HG03521 (cell line): ENCODE results near the gene EPDR1.

Source experiments
- ATAC-seq: cut with Tn5 transposase; IDR thresholded peaks from one replicate; pipeline ENCODE4 v1.9.1; 2021; ENCODE audit warnings: mild to moderate bottlenecking, moderate library complexity; ENCODE audit not compliant: unreplicated experiment

The EPDR1 gene

DNA sequence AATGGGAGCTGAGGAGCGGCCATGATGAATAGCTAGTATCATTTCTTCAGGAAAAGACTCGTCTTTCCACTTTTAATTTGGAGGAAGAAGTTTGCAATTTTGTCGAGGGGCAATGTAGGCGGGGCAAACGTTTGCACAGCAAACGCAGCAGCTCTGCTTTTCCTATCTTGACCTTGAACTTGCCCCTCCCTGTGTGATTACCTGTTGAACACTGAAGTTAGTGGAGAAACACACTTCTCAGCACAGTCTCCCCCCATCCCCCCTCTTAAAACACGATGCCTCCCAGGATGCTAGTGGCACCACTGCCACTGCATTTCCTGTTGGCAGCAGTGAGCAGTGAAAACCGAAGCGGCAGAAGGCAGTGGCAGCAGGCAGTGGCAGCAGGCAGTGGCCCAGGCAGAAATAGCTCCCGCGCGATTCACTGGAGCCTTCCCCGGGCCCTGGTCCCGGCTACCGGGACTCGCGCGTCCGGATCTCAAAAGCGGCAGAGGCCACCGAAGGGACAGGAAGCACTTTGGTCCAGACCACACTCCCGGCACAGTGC, at the start of gene EPDR1:
Gene EPDR1, plus strand, starts transcription at position 336 of the 544 bp plus-strand sequence. CDS start 300 bp downstream, outside the sequence.
- ATAC-seq: no peak

DNA sequence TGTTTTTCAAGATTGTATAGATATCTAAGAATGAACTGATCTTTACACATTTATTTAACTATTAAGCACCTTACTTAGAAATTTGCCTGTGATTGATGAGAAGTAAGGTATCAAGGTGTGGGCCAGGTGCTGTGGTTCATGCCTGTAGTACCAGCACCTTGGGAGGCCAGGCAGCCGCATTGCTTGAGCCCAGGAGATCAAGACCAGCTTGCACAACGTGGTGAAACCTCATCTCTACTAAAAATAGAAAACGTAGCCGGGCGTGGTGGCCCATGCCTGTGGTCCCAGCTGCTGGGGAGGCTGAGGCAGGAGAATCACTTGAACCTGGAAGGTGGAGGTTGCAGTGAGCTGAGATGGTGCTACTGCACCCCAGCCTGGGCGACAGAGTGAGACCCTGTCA, 38.4 kb upstream of the EPDR1 start:
- ATAC-seq: no peak

DNA sequence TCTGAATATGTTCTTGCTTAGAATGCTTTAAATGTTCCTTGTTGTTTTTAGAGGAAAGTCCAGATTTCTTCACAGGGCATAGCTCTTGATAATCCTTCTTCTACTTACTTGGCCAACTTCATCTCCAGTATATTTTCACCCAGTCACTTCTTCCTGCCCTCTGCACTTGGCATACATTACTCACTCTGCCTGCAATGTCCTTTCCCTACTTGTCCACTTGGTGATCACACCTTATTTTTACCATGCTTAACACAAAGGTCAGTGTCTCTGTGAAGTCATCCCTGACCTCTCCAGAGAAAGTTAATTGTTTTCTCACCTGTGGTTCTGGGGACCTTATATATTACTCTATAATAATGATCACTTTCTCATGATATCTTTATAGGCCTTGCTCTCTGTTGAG, 27.1 kb upstream of the EPDR1 start:
- ATAC-seq: no peak

DNA sequence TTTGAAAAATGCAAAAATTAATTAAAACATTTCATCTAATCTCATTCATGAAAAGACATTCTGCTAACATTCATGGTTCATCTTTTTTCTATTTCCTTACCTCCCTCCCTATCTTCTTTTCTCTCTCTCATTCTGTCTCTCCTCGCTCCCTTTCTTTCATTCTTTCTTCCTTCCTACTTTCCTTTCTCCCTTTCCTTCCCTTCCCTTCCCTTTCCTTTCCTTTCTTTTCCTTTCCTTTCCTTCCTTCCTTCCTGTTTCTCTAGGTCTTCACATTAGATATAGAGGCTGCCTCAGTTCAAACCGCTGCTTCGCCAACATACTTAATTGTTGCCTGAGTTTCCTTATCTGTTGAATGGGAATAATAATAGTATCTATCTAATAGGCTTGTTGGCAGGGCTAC, 25.8 kb upstream of the EPDR1 start:
- no peak for ATAC-seq

DNA sequence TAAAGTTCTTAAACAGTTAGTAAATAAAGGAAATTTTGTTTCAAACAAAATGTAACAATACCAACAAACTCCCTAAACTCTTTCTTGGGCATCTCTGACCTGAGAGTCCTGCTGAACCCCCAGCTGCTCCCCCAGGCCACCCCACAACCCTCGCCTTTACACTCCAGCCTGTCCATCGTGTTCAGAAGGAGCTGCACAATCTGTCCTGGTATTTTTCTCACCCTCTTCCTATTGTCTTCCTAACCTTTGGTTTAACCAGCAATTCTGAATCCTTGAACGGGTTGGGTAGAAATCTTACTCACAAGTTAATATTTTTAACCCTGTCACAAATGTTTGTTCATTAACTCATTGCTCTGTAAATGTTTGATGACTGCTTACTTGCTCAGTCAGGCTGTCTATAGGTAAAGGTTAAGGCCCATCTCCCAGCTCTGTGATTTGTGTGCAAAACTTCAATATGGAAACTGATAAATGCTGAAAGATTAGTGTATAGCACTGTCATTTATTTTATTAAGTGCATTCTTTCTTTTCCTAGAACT, 20.7 kb upstream of the EPDR1 start:
- ATAC-seq: no peak

DNA sequence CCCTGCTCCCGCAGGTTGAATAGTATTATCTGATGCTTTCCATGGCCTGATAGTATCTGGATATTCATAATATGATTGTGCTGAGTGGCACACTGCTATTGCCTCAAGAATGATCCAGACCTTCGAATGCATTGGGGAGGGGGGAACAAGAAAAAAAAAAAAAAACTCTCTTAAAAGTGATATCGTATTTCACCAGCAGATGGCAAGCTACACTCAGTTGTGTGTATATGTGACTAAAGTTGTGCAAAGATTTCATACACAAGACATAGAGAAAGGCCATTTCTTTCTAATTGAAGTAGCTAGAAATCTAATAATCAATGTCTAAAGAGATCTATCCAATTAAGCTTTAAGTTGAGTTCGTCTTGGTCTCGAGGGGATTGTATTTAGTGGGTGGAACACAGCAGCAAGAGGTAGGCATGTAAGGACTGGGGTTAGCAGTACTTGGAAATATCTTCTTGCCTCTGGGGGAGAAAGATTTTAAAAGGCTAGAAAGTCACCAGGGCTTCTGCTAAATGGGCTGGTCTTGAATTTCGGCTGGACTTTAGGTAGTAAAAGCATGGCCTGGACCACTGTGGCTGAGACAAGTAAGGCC, 19.1 kb upstream of the EPDR1 start:
- no peak for ATAC-seq

DNA sequence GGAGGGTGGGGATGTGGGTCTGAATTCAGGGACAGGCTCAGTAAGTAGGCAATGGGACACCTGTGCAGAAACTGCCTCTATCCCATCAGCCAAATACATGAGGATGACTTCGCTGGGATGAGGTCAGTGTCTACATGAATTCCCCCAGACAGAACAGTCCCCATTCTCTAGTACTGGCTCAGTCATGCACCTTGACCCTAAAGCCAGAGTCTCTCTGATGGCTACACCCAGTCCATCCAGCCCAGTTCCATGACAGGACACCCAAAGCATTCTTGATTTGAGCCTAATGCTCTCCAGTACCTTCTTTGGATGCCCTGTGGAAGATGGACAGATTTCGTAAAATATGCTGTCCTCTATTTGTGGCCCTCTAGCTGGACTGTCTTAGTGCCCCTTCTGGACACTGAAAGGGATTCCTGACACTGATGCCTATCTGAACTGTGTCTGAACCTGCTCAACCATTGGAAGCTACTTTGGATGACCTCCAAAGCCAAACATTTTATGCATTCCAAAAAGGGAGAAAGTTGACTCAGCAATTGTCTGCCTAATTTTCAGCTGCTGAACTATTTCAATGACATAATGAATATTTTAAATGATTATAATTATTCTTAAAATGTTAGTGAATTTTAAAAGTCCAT, 18.4 kb upstream of the EPDR1 start:
- no peak for ATAC-seq

DNA sequence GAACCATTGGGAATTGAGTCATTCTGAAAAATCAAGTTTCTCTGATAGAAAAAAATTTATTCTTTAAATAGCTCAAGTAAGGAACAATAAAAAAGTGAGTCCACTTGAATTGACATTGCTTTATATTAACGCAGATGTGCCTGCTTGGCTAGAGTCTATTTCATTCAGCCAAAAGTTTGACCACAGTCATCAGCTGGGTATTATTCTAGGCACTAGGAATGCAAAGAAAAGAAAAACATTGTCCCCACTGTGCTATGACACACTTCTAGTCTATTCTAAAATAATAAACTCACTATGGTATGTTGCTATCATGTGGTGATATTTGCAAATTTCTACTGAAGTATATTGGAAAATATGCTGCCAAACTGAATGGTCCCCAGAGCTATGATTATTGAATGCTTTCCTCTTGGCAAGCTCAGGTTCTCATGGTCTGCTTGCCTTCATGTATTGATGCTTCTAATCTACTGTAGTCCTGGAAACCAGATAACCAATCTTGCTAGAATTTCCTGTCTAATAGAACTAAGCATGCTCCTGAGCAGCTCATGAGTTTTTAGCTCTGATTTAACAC, 12.1 kb upstream of the EPDR1 start:
- no peak for ATAC-seq

DNA sequence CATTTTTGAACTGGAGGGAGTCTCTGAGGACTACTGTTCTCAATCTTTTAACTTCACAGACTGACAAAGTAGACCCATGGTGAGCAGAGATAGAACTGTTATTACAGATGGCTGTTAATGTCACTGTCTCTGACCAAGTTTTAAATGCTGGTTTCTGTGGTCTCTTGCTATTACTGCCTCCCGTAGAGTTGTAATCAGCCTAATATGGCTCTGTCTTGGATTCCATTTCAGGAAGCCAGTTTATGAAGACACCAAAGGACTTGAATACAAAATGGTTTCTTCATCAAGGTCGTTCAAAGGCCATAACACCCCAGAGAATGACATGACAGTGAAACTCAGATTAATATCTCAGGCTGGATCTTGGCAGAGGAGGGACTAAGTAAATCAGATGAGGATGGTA, 7.7 kb upstream of the EPDR1 start:
- no peak for ATAC-seq

DNA sequence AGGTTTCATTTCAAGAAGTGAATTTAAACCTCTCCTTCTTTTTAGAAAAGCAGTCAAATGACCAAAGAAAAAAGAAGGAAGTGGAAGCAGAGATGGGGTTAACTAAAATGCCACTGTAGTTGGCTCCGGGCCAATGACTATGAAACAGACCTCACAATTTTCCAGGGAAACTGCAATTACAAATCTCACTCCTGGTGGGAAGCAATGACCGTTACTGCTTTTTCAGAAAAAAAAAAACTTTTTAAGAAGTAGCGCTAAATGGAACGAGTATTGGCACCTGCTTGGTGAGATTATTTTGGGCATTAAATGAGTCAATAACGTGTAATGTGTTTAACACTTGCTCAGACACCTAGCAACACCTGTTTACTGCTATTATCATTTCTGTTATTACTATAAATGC, 5.0 kb upstream of the EPDR1 start:
- no peak for ATAC-seq

DNA sequence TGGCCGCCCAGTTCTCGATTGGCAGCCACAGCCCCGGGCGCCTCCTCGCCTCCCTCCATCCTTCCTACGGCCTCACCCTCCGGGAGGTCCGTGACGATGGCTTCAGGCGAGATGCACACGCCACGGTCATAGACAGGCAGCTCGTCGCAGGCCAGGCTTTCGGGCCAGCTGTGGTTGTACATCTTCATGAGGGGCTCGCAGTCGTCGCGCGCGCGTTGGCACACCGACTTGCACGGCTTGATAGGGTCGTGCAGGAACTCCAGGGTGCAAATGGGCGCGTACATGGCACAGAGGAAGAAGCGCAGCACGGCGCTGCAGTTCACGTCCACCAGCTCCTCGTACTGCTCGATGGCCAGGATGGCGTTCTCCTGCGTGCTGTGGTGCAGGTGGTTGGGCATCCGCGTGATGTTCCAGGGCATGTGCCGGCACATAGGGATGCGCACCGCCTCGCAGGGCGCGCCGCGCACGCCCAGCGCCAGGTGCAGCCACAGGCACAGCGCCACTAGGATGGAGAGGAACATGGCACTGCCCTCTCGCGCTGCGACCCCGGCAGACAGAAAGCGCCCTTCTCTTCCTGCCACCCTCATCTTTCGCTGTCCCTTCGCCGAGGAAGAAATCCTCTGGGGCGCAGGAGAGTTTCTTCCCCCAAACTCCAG, 4.3 kb upstream of the EPDR1 start:
- no peak for ATAC-seq

DNA sequence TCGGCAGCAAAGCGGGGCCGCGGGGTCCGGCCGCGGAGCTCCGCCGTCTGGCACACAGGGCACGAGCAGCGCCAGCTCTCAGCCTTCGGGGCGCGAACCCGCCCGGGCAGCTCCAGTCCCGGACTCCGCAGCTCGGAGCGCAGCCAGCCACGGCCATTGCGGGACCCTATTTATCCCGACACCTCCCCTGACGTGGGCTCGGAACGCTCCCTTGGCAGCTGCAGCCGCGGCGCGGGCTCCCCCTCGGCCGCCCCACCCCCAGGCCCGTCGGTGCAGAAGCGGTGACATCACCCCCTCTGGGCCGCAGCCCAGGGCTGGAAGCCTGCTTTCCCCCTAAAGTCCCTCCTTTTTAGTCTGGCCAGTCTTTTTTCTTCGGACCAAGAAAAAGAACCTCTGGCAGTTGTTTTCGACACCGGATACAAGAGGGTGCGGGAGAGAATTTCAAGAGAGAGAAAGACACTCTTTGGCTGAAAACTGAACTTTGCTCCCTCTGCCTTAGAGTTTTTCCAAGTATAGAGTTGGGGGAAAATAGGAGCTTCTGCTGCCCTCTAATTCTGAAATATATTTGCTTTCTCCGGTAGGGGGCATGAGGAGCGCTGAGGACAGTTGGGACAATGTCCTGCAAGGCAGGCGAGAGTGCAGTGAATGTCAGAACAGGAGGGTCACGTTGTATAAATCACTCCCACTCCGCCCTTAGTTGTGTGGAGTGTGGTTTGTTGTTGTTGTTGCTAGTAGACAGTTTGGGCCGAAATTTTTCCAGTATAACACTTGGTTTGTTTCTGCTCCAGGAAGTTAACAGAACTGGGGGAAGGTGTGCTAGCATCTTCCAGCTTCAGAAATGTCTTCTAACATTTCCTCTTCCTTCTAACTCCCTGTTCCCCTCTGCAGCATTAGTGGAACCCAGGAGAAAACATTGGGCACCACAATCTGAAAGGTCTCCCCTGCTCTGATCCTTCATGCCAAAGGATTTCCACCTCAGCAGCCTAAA, 3.5 kb upstream of the EPDR1 start, which contains the start of gene SFRP4:
Gene SFRP4, minus strand, starts transcription at position 145 of the 988 bp plus-strand sequence. CDS start 280 bp downstream, outside the sequence.
- ATAC-seq: no peak

DNA sequence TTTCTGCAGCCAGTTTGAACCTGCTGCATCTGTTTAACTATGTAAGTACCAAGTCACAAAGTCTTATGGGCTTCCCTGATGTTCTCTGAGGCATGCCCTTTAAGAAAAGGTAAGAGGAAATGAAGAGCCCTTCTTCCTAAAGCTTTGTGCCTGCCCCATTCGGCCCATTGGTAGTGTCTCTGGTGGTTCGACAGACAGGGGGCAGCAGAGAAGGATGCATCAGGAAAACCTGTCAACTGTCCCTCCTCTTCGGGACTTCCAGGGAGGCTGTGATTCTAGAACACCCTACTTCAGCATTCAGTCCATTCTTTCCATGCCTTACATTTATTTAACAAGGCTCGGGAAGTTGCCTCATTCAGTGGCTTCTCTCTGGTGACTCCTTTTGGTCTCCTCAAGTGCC, 1.9 kb upstream of the EPDR1 start:
- ATAC-seq: no peak

DNA sequence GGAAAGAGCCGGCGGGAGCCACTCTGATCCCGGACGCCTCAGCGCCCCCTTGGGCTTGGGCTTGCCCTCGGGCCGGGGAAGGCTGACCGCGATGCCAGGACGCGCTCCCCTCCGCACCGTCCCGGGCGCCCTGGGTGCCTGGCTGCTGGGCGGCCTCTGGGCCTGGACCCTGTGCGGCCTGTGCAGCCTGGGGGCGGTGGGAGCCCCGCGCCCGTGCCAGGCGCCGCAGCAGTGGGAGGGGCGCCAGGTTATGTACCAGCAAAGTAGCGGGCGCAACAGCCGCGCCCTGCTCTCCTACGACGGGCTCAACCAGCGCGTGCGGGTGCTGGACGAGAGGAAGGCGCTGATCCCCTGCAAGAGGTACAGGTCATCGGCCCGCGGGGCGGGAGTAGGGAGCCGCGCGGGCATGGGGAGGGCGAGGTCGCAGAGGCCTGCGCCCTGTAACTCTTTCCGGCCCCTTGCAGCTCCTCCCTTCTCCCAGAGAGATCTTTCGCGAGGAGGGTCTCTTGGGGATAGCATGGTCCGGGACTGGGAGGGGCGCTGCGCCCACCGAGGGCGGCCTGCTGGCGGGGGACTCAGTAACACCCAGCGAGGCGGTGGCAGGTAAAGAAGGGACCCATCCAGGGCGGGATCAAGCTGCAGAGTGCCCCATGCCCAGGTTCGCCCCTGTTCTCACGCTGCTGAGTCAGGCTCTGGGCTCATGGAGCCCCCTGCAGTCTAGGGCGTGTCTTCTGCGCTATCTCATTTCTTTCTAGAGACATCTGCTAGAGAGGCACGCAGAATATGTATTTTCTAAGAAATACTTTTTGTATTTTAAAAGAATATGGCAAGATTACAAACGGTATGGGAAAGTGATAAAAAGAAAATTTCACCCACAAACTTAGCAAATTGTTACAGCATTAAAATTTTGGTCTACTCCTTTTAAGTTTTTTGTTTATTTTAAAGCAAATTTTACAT, 687 bp downstream of the EPDR1 start:
- no peak for ATAC-seq

DNA sequence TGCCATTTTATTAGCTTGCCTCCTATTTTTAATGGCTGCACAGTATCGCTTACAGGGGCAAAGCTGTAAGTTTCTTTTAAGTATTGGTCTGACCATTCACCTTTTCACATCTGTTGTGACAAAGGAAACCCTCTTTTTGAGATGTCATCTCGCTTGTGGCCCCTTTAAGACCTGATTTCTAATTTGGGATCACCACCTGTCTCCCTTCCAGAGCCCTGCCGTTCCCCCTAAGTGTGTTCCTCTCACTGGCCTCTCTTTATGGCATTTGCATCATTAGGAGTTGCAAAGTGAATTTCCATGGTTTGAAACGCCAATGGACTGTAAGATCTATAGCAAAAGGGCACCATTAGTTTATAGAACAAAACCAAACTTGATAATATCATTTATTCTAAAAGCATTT, 1.4 kb downstream of the EPDR1 start:
- no peak for ATAC-seq

DNA sequence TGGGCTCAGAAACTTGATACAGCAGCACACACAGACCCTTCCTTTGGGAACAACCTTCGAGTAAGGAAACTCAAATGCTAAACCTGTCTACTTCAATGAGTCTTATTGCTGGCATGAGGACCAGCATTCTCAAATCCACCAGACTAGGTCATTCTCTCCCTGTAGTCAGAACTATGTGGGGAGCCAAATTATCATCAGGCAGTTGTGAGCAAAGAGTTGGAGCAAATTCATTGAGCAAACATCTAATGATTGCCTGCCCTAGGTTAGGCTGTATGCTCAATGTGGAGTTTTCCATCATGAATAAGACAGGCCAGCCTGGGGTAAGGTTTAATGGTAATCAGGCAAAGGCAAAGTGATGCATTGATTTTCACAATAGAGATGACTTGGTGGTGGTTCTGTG, 3.6 kb downstream of the EPDR1 start:
- ATAC-seq: no peak

DNA sequence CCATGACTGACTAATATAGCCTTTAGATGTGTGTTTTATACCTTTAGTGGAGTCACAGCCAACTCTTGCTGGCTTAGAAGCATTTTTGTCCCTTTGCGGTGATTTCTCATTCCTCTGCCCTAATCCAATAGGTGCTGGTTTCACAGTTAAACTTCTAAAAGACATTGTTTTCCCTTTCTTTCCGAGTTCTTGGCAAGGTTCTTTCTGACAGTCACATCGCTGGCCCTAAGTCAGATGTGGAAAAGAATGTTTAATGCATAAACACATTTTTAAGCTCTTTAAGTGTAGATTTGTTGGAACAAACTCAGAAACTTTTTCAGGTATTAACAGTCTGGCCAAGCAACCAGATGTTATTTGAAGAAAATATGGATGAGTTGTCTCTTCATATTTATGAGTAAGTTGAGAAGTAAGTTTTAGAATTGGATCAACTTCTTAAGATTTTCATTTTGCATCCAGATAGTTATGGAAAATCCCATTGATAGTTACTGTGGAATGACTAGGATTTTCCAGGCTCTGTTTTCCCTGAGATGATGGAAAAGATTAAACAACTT, 4.1 kb downstream of the EPDR1 start:
- no peak for ATAC-seq

DNA sequence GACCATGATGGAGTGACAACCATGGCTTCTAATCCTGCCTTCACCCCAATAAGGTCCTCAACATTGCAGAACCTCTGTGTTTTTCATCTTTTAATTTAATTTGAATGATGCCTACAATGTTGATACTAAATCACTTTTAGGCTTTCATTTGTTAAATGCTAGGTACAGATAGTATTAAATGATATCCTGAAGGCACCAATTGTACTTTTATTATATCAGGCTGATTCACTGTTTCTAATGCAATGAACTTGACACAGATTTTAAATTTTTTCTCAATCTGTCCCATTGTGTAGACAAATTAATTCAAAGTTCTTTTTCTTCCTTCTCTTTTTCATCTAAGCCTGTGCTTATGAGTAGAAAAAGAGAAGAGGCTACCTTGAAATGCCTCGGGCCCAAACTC, 5.2 kb downstream of the EPDR1 start:
- no peak for ATAC-seq
